Dedifferentiated amniotic fluid mesenchymal stem cell (primary cell): ENCODE measurements around the gene IGFL3.
"Not testable (repeated sequence)": the region's sequence is repeated elsewhere in the genome, so short reads cannot be mapped to it uniquely, and the experiment has no call there.

Experiments used
- DNase-seq: peaks from one replicate; pipeline ENCODE4 v3.0.0-alpha.2; 2016; ENCODE audit errors: extremely low spot score

The IGFL3 gene

DNA sequence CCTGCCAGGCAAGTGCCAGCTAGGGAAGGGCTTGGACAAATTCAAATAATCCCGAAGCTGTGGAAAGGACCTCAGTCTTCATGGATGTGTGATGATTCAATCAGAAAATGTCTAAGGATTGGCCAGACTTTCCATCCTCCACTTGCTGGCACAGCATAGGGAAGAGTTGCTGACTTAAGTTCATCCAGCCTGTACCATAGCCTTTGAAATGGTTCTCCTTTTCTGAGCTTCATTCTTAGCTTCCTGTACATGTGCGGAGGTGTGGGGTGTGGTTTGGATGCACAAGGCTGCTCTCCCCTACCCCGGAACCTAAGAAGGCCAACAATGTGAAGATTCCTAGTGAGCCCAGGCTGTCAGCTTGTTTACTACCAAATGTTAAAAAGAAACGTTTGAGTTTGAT lies 959 bp upstream of the IGFL3 start:
- DNase-seq, result no peak

DNA sequence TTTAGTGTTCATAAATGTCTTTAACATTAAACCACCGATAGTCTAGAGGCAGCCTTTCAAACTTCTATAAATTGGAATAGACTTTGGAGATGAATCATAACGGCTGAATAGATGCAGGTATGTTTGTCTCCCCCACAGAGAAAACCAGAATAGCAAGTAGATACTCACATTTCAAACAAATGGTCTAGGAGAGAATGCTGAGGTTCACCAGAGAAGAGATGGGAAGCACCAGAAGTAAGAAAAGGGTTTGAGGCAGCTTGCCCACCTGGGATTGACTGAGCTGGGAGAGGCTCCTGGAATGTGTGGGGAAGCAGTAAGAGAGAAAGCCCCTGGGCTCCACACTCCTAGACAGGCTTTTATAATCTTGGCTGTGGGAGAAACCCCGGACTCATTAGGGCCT lies 6.4 kb downstream of the IGFL3 start:
- no peak for DNase-seq

DNA sequence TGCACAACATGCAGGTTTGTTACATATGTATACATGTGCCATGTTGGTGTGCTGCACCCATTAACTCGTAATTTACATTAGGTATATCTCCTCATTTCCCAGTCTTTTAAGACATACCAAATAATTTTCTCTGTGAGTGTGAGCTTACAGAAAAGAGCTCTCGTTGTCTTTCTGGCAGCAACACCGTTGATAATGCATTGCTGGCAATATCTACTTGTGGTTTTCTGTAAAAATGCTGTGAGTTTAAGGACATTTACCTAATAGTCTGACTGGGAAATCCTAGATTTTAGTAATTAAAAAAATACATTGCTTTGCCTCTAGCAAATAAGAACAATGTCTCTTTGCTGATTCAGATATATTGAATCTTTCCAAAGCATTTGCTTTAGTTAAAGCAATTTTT lies 8.4 kb downstream of the IGFL3 start:
- no peak for DNase-seq

DNA sequence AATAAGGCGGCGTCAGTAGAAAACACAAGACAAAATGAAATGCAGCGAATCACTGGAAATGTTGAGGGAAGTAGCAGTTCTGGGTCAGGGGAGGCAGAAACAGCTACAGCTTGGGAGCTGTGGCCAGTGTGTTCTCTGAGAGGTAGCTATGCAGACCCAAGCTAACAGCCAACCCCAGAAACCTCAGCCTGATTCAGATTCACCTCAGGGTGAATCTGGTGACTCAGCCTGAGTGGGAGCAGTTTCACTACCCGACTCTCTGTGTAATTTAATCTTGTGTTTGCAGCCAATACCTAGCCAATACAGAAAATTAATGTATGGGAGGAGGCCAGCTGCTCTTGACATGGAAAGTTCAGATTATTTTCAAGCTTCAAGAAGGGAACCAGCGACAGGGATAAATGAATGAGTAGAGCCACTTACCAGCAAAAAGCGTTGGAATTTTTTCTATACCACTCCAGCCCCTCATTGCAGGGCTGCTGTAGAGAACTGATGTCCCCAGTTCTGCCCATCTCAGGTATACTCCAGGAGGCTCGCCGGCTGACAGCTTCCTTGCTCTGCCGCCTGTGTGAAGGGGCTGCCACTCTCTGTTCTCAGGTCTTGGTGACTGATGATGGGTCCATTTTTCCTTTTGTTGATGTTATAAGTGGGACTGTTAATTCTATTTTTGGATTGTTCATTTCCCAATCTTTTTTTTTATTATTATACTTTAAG lies 8.9 kb downstream of the IGFL3 start:
- DNase-seq, result peak; percentile 27

DNA sequence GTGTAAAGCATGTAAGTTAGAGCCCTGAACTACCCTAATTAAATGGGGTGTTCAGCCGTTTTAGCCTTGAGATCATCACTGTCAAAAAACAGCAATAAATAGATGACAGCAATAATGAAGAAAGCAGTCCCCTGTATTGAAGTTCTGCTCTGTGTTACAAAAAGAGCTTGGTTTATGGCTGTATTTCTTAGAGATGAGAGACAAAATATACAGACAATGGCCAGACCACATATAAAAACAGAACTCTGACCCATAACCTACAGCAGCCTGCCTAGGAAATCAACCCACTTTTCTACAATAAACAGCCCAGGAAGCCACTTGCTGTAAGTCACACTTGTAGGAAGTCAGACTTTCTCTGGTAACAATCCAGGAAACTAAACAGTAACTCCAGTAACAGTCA lies 10.8 kb downstream of the IGFL3 start:
- DNase-seq, result no peak

DNA sequence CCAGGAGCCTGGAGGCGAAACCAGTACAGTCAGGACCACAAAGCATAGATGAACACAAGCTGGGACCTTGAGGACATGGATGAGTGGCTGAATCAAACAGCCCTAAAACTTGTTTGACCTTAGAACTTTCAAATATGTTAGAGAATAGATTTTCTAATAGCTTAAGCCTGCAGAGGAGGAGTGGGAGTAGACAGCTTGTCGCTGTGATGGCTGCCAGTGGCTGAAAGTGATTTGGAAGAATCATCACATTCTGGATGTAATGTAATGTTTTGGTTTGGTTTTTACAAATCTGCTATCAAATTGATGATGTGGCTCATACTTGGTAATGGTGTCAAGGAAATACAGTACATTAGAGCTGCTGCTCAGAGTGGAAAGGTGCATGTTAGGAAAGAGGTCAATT lies 12.0 kb downstream of the IGFL3 start:
- no peak for DNase-seq

DNA sequence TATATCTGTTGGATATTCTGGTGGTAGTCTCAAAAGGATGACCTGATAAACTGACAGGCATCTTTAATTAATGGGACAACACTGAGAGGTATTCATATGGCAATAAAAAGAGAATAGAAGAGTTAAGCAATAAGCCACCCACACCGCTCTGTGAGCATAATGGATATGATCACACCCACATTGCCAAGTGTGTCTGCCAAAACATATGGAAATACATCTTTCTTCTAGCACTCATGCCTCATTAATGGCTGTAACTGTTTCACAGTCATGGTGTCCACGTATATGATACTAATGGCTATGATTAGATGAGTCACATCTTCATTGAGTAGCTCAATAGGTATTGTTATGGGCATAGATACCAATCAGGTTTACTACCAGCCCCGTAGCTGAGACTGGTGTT lies 13.1 kb downstream of the IGFL3 start:
- DNase-seq, result no peak

DNA sequence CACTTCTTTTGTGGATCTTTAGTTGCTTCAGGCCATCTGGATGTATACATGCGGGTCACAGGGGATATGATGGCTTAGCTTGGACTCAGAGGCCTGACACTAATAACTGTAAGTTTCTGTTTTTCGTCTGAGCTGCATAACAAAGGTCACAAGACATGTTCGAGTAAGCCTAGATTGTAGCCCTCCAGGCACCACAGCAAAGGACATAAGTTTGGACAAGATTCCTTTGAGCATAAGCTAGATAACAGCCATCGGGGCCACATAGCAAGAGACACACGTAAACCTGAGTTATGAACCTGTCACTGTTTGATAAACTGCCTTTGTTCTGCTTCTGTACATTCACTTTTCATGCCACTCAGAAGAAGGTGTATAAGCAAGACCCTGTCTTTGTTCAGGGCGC lies 14.6 kb downstream of the IGFL3 start:
- no peak for DNase-seq

DNA sequence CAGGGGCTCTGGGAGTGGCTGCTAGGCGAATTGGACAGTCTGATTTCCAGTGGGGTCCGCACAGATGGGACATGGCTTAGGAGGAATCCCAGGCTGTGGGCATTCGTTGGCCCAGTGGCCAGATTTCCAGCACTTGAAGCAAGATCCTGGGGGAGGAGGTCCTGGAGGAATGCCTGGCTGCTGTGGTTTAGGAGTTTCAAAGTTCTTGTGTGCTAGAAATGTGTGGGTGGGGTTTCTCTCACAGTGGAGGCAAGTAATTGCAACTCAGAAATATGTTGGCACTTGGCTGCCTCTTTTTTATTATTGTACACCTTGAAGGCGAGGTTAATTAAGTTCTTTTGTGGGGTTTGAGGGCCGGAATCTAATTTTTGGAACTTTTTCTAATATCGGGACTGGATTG lies 17.1 kb downstream of the IGFL3 start:
- peak; percentile 47 for DNase-seq

DNA sequence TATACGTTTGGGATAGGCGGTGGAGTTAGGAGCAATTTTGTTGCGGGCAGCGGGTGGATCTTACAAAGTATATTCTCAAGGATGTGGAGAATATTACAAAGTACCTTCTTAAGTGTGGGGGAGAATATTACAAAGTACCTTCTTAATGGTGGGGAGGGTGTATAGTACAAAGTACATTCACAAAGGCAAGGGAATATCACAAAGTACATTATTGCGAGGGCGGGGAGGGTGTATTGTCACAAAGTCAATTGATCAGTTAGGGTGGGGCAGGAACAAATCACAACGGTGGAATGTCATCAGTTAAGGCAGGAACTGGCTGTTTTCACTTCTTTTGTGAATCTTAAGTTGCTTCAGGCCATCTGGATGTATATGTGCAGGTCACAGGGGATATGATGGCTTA lies 22.2 kb downstream of the IGFL3 start:
- not testable (repeated sequence) for DNase-seq

DNA sequence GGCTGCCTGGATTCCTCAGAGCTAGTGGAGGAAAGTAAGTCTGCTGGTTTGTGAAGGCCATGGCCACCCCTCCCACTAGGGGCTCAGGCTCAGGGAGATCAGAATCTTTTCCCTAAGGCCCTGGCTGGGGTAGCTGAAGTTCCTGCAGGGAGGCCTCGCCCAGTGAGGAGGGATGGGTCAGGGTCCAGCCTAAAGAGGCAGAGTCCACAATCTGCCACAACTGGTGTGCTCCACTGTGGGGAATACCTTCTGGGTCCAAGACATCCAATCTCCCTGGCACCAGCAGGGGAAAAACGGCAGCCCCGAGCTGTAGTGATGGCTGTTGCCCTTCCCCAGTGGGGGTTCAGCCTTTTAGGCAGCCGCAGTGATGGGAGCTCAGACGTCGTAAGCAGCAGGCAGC lies 23.2 kb downstream of the IGFL3 start:
- no peak for DNase-seq

DNA sequence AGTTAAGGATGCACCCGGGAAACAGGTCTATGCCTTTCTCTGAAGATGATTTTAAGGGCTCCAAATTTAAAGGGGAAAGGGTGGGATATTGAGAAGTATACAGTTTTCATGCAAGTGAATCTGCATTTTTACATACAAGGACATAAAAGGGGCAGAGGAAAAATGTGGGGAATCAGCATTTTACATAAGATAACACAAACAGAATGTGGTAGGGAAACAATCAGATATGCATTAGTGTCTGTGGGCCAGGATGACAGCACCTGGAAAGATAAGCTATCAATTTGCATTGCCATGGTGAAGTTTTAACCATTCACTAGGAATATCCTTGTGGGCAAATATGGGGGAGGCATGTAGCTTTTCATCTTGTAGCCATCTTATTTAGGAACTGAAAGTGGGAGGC lies 24.1 kb downstream of the IGFL3 start:
- no peak for DNase-seq

DNA sequence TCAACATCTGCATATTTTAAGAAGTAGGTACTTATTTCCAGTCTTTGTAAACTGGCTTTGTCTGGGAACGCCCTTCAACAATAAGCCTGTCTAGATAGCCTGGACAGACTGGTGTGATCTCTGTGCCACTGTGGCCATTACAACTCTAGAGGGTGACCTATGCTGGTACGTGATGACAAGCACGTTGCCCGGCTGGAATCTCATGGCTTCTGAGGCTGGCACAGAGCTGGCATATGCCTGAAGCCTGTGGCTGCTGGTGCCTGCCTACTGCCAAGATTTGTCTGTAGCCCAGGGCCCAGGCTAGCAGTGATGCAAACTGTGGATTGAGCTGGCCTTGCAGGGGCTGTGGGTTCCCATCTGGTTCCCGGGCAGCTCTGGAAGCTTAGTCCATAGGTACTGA lies 34.0 kb downstream of the IGFL3 start:
- DNase-seq, result no peak

DNA sequence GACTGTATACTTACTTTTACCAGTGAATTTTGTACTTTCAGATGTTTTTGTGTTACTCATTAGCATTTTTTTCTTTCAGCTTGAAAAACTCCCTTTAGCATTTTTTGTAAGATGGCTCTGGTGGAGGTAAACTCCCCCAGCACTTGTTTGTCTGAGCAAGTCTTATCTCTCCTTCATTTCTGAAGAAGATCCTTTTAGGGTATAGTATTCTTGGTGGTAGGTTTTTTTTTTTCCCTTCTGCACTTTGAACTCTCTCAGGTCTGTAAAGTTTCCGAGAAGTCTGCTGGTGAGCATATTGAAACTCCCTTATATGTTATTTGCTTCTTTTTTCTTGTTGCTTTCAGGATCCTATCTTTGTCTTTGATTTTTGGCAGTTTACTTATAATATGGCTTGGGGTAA lies 35.1 kb downstream of the IGFL3 start:
- DNase-seq, result no peak

DNA sequence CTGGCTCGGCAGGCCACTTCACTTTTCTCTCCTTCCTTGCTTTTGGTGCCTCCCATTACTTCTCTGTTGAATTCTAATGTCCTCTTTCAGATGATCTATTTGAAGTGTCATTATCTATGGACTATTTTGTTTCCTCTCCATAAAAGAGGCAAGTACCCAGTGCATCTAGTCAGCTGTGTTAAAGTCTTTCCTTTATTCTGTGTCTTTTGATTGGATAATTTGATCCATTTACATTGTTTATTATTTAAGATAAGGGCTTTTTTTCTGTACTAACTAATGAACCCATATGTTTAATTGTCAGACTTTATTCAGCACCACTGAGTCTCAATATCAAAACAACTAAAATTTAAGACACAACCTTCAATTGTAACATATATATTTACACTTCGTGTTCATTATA lies 36.4 kb downstream of the IGFL3 start:
- no peak for DNase-seq

DNA sequence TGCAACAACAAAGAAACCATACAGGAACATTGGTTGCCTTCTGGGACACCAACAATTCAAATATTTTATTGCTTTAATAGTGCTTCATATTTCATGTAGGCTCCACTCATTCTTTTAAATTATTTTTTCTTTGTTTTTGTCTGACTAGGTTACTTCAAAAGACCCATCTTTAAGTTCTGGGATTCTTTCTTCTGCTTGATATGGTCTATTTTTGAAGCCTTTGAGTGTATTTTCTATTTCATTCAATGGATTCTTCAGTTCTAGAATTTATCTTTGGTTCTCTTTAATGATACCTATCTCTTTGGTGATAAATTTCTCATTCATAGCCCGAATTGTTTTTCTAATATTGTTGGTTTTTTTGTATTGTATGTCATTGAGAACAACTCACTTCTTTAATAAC lies 38.6 kb downstream of the IGFL3 start:
- no peak for DNase-seq

DNA sequence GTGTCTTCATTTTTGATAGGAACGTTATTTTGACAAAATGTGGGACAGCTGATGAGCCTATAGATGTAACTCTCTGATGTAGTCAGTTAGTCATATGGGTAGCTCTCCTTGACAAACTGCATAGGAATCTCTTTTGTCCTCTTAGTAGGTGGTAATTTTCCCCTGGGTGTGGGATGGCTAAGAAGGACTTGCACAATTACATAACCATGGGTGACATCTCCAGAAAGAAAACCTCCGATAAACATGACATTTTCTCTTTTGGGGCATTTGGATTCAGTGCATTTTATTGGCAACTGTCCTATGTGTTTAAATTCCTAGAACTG lies 41.8 kb downstream of the IGFL3 start:
- DNase-seq, result no peak

DNA sequence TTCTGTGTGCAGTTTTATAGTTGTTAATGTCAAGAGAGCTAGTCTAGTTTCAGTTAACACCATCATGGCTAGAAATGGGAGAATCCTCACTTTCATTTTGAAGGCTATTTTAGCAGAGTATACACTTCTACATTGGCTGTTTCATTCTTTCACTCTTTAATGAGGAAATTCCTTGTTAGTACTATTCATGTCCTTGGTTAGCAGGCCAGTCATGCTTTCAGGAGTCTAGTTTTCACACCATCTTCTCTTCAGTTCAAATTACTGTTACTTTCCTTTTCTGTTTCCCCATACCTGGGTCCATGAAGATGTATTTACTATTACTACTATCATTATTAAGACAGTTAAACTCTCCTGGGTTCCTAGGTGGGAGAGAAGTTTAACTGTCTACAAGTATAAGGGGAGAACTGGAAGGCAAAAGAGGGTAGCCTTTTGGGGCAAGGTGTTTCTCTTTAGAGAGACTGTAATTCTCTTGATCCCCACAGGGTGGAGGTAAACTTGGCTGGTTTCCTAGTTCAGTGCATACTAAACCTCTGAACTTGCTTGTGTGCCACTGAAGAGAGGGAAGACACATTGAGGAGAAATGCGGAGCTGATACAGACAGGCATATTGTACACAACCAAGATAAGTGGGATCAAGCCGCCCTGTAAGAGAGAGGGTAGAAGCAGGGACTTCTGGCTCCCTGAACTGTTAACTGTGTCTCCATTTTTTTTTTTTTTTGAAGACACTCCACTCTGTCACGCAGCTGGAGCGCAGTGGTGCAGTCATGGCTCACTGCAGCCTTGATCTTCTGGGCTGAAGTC lies 42.4 kb downstream of the IGFL3 start:
- DNase-seq, result peak; percentile 48

DNA sequence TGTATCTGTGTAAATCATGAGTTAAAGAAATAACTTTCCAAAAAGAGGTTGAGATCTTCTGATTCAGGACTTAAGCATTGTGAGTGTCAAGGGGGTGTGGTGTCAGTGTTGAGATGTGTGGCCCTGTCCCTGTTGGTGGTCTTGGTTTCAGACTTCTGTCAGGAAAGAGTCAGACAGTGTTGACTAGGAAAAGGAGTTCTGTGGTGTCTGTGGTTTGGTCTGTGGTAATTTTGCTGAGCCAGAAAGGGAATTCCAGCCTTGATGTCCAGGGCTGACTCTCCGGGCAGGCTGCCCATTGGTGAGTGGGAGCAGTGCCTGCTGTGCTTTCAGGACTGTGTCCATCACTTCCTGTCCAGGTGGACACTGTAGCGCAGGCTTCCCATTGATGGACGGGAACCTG lies 43.9 kb downstream of the IGFL3 start:
- peak; percentile 28 for DNase-seq

DNA sequence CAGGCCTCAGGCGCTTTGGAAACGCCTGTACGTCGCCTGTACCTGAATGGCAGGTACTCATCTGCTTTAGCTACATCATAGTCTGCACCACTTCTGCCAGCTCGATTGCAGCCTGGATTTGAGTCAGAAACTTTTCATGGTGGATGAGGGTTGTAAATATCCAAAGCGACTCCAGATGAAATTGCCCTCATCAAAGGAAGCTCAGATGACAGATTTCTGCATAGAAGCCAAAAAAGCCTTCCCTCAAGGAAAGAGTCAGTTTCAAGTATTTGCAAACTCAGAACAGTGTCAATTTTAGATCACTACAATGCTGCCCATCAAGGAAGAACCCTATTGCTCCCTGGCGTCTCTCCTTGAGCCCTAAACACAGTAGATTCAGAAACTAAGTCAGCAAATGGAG lies 44.9 kb downstream of the IGFL3 start:
- no peak for DNase-seq

DNA sequence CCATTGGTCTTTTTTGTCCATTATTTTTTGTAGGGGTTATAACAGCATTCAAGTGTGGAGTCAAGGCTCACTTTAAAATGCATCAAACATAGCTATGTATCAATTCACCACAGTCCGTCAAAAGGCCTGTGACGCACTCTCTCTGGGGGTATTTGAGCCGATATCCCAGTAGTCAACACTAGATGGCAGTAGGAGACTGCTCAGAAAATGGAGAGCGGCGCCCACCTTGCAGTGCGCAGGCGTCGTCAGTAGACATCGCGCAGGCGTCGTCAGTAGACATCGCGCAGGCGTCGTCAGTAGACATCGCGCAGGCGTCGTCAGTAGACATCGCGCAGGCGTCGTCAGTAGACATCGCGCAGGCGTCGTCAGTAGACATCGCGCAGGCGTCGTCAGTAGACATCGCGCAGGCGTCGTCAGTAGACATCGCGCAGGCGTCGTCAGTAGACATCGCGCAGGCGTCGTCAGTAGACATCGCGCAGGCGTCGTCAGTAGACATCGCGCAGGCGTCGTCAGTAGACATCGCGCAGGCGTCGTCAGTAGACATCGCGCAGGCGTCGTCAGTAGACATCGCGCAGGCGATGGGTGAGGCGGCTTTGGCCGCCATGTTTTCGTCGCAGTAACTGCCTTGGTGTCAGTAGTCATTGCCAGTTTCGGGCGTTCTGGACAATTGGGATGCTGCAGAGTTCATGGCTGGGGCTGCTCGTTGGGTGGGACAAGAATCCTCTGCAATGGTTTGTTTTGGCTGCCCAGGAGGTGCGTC lies 45.7 kb downstream of the IGFL3 start:
- peak; percentile 48 for DNase-seq

DNA sequence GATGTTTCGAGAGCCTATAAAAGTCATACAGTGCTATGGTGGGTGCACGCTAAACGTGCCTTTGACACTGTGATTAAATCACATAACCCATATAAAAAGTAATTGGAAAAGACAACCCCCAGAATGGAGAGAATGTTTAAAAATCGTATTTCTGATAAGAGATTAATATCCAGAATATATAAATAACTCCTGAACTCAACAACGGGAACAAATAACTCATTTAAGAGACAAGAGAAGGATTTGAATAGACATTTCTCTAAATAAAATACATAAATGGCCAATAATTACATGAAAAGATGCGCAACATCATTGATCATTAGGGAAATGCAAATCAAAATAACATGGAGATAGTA lies 46.7 kb downstream of the IGFL3 start:
- no peak for DNase-seq
